Measurements from ENCODE around the gene ATN1. TPM values are rescaled to one million over a fixed set of nuclear protein-coding genes. Genes with fewer than 3 reads are reported as not detected.

Gene ATN1
- total and polyA plus RNA-seq, 4 donors = 3.6 to 12.6 (median 7.9) TPM

DNA sequence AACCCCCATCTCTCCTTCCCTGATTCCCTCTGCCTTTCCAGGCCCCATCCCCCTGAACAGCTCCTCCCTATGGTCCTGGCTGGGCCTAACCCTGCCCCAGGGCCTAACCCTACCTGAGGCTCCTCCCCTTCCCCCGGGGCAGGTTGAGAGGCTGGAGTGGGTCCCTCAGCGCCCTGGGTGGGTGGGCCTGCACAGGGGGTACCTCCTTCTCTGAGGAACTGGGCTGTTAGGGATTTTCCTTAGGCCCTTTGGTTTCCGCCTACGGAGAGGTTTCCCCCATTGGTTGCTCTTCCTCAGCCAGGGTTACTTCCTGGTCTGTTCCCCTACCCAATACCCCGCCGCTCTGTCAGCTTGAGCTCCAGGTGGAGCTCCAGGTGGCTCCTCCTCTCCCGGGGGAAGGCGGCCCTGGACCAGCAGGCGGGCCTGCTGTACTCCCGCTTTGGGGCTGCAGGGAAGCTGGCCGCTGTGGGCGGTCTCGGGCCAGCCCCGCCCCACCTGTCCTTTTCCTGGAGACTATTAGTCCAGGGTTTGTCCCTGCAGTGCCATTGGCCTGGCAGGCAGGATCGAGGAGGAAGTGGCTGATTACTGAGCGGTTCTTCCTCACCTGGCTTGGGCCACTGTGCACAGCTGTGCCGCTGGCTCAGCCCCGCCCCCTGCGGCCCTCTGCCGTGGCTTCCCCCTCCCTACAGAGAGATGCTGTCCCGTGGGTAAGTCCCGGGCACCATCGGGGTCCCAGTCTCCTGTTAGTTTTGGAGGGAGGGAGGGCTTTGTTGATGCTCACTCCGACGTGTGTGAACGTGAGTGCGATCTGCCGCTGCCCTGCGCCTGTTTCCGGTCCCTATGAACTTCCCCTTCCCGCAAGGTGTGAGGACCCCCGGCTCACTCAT is 18.5 kb downstream of the ATN1 start:
- peak in 1 of 2 donors; percentile 71 for TF ChIP-seq GABPA (IDR thresholded peaks at IDR 0.05 in 1 of 2, conservative IDR thresholded peaks at IDR 0.05 in 1 of 2)
- peak; percentile 63 to 81 for TF ChIP-seq EGR1 (IDR thresholded peaks at IDR 0.05; ENCODE audit: low read depth in 2 of 2)
- TF ChIP-seq, protein P1, sequence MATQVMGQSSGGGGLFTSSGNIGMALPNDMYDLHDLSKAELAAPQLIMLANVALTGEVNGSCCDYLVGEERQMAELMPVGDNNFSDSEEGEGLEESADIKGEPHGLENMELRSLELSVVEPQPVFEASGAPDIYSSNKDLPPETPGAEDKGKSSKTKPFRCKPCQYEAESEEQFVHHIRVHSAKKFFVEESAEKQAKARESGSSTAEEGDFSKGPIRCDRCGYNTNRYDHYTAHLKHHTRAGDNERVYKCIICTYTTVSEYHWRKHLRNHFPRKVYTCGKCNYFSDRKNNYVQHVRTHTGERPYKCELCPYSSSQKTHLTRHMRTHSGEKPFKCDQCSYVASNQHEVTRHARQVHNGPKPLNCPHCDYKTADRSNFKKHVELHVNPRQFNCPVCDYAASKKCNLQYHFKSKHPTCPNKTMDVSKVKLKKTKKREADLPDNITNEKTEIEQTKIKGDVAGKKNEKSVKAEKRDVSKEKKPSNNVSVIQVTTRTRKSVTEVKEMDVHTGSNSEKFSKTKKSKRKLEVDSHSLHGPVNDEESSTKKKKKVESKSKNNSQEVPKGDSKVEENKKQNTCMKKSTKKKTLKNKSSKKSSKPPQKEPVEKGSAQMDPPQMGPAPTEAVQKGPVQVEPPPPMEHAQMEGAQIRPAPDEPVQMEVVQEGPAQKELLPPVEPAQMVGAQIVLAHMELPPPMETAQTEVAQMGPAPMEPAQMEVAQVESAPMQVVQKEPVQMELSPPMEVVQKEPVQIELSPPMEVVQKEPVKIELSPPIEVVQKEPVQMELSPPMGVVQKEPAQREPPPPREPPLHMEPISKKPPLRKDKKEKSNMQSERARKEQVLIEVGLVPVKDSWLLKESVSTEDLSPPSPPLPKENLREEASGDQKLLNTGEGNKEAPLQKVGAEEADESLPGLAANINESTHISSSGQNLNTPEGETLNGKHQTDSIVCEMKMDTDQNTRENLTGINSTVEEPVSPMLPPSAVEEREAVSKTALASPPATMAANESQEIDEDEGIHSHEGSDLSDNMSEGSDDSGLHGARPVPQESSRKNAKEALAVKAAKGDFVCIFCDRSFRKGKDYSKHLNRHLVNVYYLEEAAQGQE (IDR thresholded peaks at IDR 0.05) = peak; percentile 94
- peak in 1 of 2 donors; percentile 15 for TF ChIP-seq JUND (IDR thresholded peaks at IDR 0.05)
- TF ChIP-seq SP1 (IDR thresholded peaks at IDR 0.05) = peak; percentile 88
- TF ChIP-seq, protein P2, sequence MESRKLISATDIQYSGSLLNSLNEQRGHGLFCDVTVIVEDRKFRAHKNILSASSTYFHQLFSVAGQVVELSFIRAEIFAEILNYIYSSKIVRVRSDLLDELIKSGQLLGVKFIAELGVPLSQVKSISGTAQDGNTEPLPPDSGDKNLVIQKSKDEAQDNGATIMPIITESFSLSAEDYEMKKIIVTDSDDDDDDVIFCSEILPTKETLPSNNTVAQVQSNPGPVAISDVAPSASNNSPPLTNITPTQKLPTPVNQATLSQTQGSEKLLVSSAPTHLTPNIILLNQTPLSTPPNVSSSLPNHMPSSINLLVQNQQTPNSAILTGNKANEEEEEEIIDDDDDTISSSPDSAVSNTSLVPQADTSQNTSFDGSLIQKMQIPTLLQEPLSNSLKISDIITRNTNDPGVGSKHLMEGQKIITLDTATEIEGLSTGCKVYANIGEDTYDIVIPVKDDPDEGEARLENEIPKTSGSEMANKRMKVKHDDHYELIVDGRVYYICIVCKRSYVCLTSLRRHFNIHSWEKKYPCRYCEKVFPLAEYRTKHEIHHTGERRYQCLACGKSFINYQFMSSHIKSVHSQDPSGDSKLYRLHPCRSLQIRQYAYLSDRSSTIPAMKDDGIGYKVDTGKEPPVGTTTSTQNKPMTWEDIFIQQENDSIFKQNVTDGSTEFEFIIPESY (IDR thresholded peaks at IDR 0.05) = no peak
- TF ChIP-seq HNF4A (conservative IDR thresholded peaks at IDR 0.05) = peak in 1 of 2 donors; percentile 65
- no peak for TF ChIP-seq CTCF (IDR thresholded peaks at IDR 0.05; ENCODE audit: low read depth, low read length, missing input control)
- no peak for TF ChIP-seq HNF4G (IDR thresholded peaks at IDR 0.05)
- peak; percentile 92 for TF ChIP-seq TAF1 (conservative IDR thresholded peaks at IDR 0.05)
- TF ChIP-seq RXRA (IDR thresholded peaks at IDR 0.05) = peak; percentile 59 to 78
- TF ChIP-seq RAD21 (IDR thresholded peaks at IDR 0.05) = peak; percentile 64 to 68
- TF ChIP-seq FOXA1 (IDR thresholded peaks at IDR 0.05) = no peak
- peak; percentile 86 for TF ChIP-seq YY1 (IDR thresholded peaks at IDR 0.05)
- no peak for TF ChIP-seq NR2F2 (IDR thresholded peaks at IDR 0.05)
- TF ChIP-seq FOXA2 (IDR thresholded peaks at IDR 0.05) = peak; percentile 40
- TF ChIP-seq, protein P3, sequence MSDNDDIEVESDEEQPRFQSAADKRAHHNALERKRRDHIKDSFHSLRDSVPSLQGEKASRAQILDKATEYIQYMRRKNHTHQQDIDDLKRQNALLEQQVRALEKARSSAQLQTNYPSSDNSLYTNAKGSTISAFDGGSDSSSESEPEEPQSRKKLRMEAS (IDR thresholded peaks at IDR 0.05) = no peak
- TF ChIP-seq, protein P4, sequence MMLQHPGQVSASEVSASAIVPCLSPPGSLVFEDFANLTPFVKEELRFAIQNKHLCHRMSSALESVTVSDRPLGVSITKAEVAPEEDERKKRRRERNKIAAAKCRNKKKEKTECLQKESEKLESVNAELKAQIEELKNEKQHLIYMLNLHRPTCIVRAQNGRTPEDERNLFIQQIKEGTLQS (IDR thresholded peaks at IDR 0.05) = no peak
- Histone ChIP-seq H3K27me3 (ENCODE audit: control insufficient read depth in 4 of 4, insufficient read depth in 4 of 4, low read length in 3 of 4) (no peaks in the 10 kb centered on the region), H3K9me3 (ENCODE audit: control insufficient read depth in 4 of 4, low read length in 3 of 4) (no peaks in the 10 kb centered on the region), H3K9ac (ENCODE audit: low read depth in 1 of 2, low read length in 2 of 2) (peak overlapping the region; percentile 35 to 52), H3K4me3 (ENCODE audit: low read depth in 1 of 3, low read length in 3 of 3) (peak overlapping the region; percentile 56 to 69 (median 67)), H3K27ac (ENCODE audit: low read depth in 1 of 2, low read length in 2 of 2) (peak overlapping the region; percentile 86 to 96), H3K36me3 (ENCODE audit: control insufficient read depth in 4 of 4, insufficient read depth in 3 of 4, low read depth in 1 of 4, low read length in 3 of 4) (no peaks in the 10 kb centered on the region), H3K4me1 (ENCODE audit: control insufficient read depth in 4 of 4, insufficient read depth in 4 of 4, low read length in 3 of 4) (peaks cover 10 to 43% (median 30%) of the 10 kb centered on the region in 4 donors)
- DNase-seq (ENCODE audit: low spot score) = peak; percentile 79
- 10% methylated on average over 32 of the region's 32 CpGs for WGBS
